Measurements from ENCODE around the gene HNF1A. TPM values are rescaled to one million over a fixed set of nuclear protein-coding genes. Genes with fewer than 3 reads are reported as not detected.

Gene HNF1A, protein sequence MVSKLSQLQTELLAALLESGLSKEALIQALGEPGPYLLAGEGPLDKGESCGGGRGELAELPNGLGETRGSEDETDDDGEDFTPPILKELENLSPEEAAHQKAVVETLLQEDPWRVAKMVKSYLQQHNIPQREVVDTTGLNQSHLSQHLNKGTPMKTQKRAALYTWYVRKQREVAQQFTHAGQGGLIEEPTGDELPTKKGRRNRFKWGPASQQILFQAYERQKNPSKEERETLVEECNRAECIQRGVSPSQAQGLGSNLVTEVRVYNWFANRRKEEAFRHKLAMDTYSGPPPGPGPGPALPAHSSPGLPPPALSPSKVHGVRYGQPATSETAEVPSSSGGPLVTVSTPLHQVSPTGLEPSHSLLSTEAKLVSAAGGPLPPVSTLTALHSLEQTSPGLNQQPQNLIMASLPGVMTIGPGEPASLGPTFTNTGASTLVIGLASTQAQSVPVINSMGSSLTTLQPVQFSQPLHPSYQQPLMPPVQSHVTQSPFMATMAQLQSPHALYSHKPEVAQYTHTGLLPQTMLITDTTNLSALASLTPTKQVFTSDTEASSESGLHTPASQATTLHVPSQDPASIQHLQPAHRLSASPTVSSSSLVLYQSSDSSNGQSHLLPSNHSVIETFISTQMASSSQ
- under 1 TPM in 1 of 2 donors, not detected in 1; 0.49 TPM for total RNA-seq

DNA sequence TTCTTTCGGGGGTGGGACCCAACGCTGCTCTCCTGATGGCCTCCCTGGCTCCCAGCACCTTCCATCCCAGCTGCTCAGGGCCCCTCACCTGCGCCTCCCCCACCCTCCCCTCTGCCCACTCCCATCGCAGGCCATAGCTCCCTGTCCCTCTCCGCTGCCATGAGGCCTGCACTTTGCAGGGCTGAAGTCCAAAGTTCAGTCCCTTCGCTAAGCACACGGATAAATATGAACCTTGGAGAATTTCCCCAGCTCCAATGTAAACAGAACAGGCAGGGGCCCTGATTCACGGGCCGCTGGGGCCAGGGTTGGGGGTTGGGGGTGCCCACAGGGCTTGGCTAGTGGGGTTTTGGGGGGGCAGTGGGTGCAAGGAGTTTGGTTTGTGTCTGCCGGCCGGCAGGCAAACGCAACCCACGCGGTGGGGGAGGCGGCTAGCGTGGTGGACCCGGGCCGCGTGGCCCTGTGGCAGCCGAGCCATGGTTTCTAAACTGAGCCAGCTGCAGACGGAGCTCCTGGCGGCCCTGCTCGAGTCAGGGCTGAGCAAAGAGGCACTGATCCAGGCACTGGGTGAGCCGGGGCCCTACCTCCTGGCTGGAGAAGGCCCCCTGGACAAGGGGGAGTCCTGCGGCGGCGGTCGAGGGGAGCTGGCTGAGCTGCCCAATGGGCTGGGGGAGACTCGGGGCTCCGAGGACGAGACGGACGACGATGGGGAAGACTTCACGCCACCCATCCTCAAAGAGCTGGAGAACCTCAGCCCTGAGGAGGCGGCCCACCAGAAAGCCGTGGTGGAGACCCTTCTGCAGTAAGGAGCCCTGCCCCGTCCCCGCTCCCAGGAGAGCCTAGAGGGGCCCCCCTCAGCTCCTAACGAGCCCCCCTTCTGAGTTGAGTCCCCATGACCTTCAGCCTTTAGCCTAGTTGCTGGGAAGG is at the start of gene HNF1A:
Gene HNF1A, plus strand, starts transcription at position 248 of the 924 bp plus-strand sequence. Its CDS starts 226 bp downstream, at position 474.
- Histone ChIP-seq H3K27me3 (replicated peaks; ENCODE audit: insufficient read depth) (no peaks in the 10 kb centered on the region), H3K9me3 (no peaks in the 10 kb centered on the region), H3K36me3 (no peaks in the 10 kb centered on the region), H3K4me3 (peak within 1 kb of the TSS; percentile 62), H3K27ac (no peak within 1 kb of the TSS), H3K4me1 (ENCODE audit: control insufficient read depth in 1 of 2, low read depth in 2 of 2) (peaks cover 0 to 12% of the 10 kb centered on the region in 2 donors)
- no peak for ATAC-seq (ENCODE audit: insufficient number of reproducible peaks, low FRiP score, low read depth)
- TF ChIP-seq, protein P1, sequence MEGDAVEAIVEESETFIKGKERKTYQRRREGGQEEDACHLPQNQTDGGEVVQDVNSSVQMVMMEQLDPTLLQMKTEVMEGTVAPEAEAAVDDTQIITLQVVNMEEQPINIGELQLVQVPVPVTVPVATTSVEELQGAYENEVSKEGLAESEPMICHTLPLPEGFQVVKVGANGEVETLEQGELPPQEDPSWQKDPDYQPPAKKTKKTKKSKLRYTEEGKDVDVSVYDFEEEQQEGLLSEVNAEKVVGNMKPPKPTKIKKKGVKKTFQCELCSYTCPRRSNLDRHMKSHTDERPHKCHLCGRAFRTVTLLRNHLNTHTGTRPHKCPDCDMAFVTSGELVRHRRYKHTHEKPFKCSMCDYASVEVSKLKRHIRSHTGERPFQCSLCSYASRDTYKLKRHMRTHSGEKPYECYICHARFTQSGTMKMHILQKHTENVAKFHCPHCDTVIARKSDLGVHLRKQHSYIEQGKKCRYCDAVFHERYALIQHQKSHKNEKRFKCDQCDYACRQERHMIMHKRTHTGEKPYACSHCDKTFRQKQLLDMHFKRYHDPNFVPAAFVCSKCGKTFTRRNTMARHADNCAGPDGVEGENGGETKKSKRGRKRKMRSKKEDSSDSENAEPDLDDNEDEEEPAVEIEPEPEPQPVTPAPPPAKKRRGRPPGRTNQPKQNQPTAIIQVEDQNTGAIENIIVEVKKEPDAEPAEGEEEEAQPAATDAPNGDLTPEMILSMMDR (IDR thresholded peaks at IDR 0.05): no peak
- DNase-seq (ENCODE audit: low spot score): no peak

DNA sequence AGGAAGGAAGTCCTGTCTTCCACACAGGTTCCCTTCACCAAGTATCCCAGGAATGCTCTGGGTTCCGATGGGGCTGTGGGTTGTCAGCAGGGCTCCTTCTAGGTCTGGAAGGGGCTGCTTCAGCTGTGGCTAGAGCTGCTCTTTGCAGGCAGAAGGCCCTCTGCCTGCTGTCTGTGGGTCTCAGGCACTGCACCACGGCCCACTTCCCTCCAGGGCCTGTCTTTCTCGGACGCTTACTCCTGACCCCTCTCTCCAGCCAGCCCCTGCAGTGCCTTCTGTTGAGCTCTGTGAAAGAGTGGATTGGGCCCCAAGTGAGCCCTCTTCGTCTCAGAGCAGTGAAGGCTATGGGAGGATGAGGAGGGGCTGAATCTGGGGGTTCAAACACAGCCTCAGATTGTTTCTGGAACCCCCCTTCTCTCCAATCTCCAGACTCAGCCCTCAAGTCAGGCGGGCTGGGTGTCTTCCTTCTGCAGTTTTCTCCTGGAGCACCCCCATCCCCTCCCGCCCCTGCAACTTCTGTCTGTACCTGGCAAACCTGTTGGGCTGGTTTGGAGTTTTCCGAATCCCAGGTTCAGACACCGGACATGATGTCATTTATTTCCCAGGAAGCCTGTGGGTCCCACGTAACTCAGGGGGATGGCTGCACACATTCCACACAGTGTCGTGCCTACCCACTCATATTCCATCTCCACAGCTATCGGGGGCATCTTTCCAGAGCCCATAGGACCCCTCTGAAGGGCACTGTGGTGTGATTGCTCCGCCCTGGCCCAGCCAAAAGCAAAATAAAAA is 49.3 kb upstream of the HNF1A start:
- ATAC-seq (ENCODE audit: insufficient number of reproducible peaks, low FRiP score, low read depth): no peak
- Histone ChIP-seq H3K4me3 (no peak overlapping the region), H3K4me1 (ENCODE audit: control insufficient read depth in 1 of 2, low read depth in 2 of 2) (no peaks in the 10 kb centered on the region), H3K9me3 (no peaks in the 10 kb centered on the region), H3K27ac (no peak overlapping the region), H3K36me3 (no peaks in the 10 kb centered on the region), H3K27me3 (replicated peaks; ENCODE audit: insufficient read depth) (no peaks in the 10 kb centered on the region)
- no peak for DNase-seq (ENCODE audit: low spot score)
- TF ChIP-seq, protein P1 (IDR thresholded peaks at IDR 0.05): no peak

DNA sequence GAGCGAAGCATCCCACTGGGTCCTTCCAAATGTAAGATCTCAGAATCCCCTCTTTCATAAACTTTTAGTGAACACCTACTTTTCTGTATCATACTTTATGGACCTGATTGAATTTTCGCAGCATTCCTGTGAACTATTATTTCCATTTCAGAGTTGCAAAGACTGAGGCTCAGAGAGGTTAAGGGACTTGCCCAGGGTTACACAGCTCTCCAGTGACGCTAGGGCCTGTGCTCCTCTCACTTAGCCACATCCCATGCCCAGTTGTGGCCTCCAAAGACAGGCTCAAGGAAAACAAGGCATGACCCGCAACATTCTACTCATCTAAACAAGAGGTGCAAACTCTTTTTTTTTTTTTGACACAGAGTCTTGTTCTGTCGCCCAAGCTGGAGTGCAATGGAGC is 48.3 kb upstream of the HNF1A start:
- Histone ChIP-seq H3K27ac (no peak overlapping the region), H3K4me3 (no peak overlapping the region), H3K27me3 (replicated peaks; ENCODE audit: insufficient read depth) (no peaks in the 10 kb centered on the region), H3K9me3 (no peaks in the 10 kb centered on the region), H3K4me1 (ENCODE audit: control insufficient read depth in 1 of 2, low read depth in 2 of 2) (no peaks in the 10 kb centered on the region), H3K36me3 (no peaks in the 10 kb centered on the region)
- DNase-seq (ENCODE audit: low spot score): no peak
- TF ChIP-seq, protein P1 (IDR thresholded peaks at IDR 0.05): no peak
- ATAC-seq (ENCODE audit: insufficient number of reproducible peaks, low FRiP score, low read depth): no peak

DNA sequence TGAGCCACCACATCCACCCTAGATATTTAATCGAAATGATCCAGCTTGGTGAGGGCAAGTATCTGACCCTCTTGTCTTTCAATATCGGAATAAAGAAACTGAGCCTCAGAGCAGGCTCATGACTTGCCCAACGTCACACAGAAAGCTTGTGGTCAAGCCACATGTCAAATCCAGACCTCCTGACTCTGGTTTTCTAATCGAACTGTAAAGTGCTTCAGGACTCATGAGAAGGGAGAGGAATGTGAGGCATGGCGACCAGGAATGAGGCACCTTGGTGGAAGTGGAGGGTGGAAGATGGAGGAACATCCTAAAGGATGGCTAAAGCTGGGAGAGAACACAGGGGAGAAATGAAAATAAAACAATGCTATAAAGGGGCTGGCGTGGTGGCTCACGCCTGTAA is 46.3 kb upstream of the HNF1A start:
- DNase-seq (ENCODE audit: low spot score): no peak
- H3K9me3 ChIP-seq: no peaks in the 10 kb centered on the region
- no peak overlapping the region for H3K4me3 ChIP-seq
- H3K27me3 ChIP-seq (replicated peaks; ENCODE audit: insufficient read depth): no peaks in the 10 kb centered on the region
- no peaks in the 10 kb centered on the region for H3K36me3 ChIP-seq
- H3K27ac ChIP-seq: no peak overlapping the region
- no peaks in the 10 kb centered on the region for H3K4me1 ChIP-seq (ENCODE audit: control insufficient read depth in 1 of 2, low read depth in 2 of 2)
- ATAC-seq (ENCODE audit: insufficient number of reproducible peaks, low FRiP score, low read depth): no peak
- TF ChIP-seq, protein P1 (IDR thresholded peaks at IDR 0.05): no peak

Measured in thoracic aorta (tissue), 2 donors.